CD4-positive, alpha-beta T cell treated with Interleukin-1 beta for 1 hour (primary cell): Measurements from ENCODE around the gene ZNHIT1.
"Not testable (repeated sequence)": the region's sequence is repeated elsewhere in the genome, so short reads cannot be mapped to it uniquely, and the experiment has no call there.

Experiments used
- DNase-seq, 2 donors: peaks; one replicate each; pipeline ENCODE4 v3.0.0-alpha.2; 2020 to 2022

Gene ZNHIT1

DNA sequence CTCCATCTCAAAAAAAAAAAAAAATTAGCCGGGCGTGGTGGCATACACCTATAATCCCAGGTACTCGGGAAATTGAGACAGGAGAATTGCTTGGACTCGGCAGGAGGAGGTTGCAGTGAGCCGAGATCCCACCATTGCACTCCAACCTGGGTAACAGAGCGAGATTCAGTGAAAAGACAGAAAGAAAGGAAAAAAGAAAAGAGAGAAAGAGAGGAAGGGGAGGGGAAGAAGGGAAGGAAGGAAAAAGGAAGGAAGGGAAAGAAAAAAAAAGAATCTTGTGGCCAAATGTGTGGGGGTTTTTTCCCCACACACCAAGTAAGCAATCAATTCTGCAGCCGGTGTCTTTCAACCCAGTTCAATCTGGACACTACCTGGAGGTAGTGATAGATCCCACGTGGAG is 28.9 kb upstream of the ZNHIT1 start:
- no peak for DNase-seq

DNA sequence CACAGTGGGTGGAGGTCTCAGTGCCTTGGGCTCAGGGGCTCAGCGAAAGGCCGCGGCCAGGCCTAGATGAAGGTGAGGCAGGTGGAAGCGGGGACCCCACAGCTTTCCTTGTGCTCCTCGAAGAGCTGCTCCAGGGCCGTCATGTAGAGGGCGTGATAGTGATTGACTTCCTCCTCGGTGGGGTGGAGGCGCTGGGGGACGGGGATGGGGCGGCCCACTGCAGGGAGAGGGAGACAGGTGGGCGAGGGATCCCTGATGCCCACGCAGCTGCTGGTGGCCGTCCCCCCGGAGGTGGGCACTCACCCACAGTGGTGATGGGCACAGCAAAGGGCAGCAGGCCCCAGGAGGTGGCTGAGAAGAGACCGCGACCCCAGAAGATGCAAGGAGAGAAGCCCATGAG is 22.1 kb upstream of the ZNHIT1 start:
- DNase-seq: no peak

DNA sequence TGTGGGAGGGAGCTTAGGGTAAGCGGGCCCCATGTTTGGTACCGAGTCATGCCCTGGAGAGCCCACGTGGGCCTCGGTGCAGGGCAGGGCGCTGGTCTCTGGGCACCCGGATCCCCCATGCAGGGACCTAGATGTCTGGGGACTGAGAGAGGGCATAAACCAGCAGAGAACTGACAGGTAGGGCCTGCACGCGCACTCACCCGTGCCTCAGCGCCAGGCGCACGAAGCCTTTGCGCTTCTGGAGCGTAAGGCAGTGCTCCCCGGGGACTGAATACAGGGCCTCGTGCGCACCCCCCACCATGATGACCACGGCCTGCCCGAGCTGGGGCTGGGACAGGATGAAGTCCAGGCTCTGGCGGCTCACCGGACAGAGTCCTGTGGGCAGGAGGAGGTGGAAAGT is 20.0 kb upstream of the ZNHIT1 start:
- DNase-seq: no peak

DNA sequence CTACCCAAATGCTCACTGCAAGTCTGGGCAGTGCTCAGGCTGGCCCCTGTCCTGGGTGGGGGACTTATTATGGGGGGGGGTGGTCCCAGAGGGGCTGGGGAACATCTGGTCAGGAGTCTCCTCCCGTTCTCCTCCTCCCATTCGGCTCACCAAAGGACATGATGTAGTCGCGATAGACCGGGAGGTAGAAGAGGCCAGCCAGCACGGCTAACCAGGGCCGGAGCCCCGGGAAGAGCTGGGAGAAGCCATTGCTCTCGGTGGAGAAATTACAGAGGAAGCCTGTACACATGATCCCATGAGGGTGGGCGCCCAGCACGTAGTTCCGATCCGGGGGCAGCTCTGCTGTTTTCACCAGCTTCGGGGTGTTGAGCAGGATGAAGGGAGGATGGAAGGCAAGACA is 19.5 kb upstream of the ZNHIT1 start:
- DNase-seq: no peak

DNA sequence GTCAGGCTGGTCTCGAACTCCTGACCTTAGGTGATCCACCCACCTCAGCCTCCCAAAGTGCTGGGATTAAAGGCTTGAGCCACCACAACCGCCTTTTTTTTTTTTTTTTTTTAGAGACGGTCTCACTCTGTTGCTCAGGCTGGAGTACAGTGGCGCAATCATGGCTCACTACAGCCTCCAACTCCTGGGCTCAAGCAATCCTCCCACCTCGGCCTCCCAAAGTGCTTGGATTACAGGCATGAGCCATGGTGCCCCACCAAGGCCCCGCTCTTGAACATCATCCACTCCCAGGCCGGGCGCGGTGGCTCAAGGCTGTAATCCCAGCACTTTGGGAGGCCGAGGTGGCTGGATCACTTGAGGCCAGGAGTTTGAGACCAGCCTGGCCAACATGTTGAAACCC is 18.4 kb upstream of the ZNHIT1 start:
- DNase-seq: not testable (repeated sequence)

DNA sequence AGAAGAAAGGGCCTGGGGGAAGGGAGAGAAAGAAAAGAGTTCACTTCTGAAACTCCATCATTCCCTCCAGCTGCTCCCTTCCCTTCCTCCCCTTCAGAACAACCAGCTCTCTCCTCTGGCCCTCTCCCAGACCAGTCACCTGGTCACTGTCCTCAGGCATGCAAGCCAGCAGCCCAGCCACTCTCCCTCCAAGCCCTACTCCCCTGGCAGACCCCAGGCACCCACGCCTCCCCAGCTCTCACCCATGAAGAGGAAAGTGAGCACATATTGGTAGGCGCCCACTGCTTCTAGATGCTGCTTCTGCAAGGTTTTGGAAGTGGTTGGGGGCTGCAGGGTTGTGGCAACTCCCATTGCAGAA is 17.5 kb upstream of the ZNHIT1 start:
- no peak for DNase-seq

DNA sequence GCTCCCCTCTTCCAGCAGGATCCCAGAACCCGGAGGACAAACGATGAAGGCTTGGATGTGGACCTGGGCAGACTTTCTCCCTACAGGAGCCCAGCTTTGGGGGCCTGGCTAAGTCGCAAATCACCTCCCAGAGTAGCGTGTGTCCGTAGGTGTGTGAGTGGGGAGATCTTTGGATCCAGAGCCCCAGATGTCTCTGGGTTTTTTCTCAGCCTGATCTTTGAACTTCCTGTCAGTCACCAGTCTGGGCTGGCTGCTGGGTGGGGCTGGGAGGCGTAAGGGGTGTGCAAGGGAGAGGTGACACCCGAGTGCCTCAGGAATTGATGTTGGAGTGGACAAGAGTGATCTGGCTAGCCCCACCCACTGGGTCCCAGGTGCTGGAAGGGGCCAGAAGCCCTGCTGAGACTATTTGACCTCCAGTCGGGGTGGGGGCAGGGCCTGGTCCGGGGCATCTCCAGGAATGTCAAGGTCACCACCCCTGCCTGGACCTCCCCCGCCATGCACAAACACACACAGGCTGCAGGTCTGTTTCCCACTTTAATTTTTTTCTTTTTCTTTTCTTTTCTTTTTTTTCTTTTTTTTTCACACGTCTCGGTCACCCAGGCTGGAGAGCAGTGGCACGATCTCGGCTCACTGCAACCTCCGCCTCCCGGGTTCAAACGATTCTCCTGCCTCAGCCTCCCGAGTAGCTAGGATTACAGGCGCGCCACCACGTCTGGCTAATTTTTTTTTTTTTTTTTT is 16.9 kb upstream of the ZNHIT1 start, which contains the start of gene MOGAT3:
Gene MOGAT3 (minus strand): TSS at position 175 of the 738 bp plus-strand sequence. CDS start 182 bp downstream, outside the sequence.
- DNase-seq: no peak

DNA sequence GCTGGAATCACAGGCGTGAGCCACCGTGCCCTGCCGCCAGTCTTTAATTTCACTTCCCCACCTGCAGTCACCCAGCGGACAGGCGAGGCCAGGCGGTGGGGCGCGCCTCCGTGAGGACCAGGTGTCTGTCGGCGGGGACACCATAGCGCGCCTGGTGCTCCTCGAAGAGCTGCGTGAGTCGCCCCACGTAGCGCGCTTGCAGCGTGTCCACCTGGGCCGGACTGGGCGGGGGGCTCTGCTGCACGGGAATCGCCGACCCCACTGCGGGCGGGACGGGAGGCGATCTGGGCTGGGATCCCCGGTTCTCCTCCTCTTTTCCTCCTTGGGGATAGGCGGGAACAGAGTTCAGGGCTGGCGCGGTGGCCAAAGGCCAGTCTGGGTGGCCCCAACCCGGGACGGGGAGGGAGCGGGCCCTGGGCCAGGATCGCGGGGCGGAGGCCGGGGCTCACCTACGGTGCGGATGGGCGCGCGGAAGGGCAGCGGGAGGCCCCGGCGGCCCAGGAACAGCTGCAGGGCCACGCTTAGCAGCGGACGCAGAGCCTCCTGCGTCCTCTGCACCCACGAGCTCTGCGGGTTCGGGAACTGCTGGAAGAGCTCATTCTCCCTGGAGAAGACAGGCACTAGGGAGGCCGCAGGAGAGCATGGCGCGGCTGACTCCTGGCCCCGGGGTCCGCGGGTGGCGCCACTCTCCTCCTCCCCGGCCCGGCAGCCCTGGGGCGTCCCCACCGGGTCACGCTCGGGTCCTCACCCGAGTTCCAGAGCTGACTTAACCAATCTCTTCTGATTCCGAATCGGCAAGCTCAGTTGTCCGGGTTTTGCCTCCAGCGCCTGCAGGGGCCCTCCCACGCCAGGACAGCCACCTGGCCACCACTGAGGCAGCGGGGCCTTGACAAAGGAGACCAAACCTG is 16.0 kb upstream of the ZNHIT1 start:
- peak in 1 of 2 donors; percentile 13 for DNase-seq

DNA sequence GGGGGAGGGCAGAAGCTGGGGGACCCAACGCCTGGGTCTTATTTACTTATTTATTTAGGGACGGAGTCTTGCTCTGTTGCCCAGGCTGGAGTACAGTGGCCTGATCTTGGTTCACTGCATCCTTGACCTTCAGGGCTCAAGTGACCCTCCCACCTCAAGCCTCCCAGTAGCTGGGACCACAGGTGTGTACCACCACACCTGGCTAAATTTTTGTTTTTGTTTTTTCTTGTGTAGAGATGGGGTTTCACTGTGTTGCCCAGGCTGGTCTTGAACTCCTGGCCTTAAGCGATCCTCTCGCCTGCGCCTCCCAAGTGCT is 15.4 kb upstream of the ZNHIT1 start:
- DNase-seq: no peak

DNA sequence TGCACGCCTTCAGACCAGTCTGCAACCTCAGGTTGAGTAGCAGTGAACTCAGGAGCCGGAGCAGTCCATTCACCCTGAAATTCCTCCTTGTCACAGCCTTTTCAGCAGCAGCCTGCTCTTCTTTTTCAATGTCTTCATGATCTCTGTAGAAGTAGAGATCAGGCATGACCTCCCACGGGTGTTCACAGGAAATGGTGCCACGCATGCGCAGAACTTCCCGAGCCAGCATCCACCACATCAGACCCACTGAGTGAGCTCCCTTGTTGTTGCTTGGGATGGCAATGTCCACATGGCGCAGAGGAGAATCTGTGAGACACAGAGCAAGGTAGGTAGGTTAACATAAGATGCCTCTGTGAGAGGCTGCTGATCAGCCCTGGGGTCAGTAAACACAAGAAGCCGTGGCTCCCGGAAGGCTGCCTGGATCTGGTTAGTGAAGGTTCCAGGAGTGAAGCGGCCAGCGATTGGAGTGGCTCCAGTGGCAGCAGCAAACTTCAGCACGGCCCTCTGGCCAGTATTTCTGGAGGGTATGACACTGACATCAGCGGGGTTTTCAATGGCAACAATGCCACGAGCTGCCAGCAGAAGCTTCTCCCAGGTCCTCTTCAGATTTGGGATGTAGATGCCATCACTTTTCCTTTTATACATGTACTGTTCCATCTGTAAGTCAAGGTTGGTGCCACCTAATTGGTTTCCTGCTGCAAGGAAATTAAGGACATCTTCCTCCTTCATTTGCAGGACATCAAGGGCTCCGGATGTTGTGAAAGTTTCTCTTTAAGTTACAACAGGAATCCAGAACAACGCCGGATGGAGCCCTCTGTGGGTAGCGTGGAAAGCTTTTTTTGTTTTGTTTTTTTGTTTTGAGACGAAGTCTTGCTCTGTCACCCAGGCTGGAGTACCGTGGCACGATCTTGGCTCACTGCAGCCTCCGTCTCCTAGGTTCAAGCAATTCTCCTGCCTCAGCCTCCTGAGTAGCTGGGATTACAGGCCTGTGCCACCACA is 13.9 kb upstream of the ZNHIT1 start:
- peak; percentile 13 to 40 for DNase-seq

DNA sequence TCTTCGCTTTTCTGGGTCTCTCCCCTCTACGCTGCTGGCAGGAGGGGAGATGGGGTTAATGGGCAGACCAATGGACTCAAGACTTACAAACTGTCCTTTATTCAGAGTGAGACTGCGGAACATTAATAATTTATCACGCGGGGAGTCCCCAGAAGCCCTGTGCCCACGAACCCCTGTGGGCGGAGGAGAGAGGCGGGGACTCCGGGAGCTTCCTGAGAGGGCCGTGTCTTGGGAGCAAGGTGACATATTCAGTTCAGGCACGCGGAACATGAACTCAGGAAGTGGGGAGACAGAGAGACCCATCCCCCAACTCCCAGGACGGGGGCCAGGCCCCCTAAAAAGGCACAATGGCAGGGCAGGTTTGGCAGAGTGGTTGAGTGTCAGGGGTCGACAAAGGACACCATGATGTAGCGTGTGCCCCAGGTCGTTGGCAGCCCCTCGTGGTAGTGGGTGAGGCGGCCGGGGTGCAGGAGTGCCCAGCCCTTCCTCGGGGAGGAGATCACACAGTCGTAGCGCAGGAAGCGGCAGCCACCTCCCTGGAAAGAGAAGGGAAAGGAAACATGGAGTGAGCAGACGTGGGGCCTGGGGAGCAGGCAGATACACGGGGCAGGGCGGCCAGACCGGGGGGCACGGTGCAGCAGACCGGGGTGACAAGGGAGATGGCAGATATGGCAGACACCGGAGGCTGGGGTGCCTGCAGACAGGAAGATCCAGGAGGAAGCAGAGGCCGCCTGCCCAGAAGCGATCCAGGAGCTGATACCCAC is 11.9 kb upstream of the ZNHIT1 start:
- DNase-seq: no peak

DNA sequence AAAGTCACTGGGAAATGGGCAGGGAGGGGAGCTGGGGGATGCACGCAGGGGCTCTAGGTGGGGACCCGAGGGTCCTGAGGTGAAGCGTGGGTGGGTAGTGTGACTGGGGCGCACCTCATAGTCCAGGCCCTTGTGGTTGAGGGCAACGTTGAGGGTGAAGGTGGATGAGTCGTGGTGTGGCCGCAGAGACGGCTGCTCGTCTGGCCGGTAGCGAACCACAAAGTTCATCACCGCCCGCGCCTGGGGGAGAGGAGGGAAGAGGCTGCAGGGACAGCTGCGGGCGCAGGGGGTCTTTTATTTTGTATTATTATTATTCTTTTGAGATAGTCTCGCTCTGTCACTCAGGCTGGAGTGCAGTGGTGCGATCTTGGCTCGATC is 11.3 kb upstream of the ZNHIT1 start:
- DNase-seq: no peak

DNA sequence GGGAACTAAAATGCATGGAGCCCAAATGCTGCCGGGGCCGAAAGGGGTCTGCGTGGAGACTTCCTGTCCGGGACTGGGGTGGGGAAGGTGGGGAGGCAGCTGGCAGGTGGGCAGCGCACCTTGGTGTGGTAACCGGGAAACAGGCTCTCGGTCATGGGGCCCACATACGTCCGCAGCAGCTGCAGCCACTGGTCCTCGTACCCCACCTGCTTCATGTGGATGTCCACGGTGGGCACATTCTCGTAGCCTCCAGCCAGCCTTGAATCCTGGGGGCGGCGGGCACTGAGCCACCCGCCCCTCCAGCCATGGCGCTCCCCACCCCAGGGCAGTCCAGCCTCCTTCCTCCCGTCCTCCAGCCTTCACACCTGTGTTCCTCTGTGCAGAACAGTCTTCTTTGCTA is 10.5 kb upstream of the ZNHIT1 start:
- DNase-seq: no peak

DNA sequence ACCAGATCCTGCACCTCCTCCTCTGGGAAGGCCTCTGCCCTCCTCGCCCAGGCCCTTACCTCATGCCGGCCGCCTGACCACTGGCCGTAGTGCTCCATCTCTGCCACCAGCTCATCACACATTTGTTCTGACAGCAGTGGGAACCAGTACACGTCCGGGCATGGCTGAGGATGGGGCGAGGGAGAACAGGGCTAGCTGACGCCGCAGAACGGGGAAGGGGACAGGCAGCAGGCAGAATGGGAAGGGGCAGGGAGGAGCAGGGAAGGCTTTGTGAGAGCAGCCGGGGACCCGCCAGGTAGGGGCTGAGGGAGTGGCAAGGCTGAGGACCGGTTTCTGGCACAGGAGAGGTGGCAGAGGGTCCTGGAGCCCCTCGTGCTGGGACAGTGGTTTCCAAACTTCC is 9.2 kb upstream of the ZNHIT1 start:
- DNase-seq: no peak

DNA sequence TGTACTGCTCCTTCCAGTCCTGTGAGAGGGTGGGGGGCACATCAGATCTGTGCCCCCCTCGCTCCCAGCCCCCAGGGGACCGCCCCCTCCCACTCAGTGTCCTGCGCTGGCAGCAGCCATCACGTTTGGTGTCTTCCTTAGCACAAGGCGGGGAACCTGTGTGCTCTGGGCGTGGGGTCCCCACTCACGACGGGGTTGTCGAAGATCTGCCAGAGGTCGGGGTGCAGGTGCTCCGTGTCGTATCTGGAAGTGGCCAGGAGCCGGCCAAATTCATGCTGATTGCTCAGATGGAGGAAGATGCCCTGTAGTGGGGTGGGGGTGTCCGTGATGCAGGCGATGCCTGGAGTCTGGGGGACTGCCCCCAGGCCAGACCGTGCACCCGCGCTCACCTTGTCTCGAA is 7.8 kb upstream of the ZNHIT1 start:
- DNase-seq: no peak

DNA sequence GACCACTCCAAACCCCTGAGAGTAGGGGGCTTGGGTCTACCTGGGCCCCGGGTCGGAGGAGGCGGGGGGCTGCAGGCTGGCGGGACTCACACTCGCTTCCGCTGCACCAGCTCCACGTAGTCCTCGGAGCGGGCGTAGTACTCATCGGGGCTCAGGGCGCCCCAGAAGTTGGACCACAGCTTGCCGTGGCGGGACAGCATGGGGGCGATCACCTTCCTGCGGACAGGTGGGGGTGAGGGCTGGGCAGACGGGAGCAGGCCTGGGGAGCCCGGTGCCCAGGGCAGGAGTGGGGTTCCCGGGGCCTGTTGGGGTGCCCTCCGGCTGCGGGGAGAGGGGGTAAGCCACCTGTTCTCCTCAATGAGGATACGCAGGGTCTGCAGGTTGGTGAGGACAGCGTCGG is 6.5 kb upstream of the ZNHIT1 start:
- no peak for DNase-seq

DNA sequence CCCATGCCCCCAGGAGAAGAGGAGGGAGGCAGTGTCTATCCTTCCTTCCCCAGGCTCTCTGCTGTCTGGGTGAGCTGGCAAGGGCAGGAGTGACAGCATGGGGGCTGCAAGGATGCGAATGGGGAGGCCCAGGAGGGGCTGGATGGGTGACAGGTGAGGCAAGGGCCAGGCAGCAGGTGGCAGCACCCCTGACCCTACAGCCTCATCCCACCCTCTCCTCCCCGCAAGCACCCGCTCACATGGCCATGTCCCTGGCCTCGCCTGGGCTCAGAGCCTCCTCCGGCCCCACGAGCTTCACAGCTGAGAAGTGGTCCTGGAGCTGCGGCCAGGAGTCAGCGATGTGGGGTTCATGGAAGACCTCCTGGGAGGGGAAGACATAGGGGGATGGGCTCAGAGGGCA is 6.0 kb upstream of the ZNHIT1 start:
- DNase-seq: no peak

DNA sequence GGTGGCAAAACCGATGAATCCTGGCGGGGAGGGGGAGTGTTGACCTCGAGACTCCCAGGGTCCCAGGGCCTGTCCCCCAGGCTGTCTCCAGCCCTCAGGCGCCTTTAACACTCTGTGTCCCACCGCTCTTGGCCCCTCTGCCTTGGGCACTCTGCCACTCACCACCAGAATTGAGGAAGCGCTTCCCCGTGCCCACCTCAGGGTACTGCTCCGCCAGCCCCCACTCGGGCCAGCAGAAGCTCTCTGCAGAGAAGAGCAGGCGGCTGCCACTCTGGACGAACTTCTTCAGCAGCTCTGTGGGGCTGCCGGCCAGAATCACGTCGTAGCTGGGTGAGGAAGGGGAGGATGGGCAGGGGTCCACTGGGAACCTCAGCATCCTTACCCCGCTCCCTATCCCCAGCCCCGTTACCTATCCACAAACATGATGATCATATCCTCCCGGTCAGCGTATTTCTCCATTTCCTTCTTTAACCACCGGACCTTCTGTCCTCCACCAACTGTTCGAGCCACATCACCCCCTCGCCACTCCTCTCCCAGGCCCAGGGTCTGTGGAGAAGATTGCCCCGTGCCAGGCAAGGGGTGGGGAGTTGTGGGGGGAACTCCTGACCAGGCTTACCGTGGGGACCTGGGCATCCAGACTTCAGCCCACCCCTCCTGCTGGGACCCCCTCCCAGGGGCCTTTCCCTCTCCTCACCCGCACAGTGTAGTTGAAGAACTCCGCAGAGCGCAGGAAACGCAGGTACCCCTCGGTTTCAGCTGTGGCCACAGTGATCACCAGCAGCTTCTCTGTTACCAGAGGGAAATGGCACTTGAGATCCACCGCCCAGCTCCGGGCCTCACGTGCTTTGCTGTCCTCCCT is 1.7 kb upstream of the ZNHIT1 start:
- no peak for DNase-seq

DNA sequence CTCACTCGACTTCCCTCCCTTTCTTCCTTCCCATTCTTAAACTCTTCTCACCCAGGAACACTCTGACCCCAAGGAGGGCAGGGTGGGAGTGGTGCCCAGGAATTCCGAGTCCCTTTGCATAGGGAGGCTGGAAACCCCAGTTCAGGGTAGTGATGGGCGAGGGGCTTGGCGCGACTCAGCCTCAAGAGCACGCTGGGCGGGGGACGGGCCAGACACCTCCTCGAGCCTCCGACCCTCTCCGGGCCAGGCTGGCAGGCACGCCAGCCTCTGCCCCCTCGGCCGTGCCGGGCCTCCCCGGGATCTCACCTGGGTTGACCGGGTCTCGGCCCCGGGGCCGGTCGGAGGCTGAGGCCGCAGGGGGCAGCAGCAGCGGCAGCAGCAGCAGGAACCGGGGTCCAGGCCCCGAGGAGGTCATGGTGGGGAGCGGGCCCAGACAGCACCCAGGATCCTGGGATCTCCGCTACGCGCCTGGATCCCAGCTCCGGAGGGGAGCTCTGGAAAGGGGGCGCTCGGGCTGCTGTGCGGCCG is 1.0 kb upstream of the ZNHIT1 start:
- DNase-seq: no peak

DNA sequence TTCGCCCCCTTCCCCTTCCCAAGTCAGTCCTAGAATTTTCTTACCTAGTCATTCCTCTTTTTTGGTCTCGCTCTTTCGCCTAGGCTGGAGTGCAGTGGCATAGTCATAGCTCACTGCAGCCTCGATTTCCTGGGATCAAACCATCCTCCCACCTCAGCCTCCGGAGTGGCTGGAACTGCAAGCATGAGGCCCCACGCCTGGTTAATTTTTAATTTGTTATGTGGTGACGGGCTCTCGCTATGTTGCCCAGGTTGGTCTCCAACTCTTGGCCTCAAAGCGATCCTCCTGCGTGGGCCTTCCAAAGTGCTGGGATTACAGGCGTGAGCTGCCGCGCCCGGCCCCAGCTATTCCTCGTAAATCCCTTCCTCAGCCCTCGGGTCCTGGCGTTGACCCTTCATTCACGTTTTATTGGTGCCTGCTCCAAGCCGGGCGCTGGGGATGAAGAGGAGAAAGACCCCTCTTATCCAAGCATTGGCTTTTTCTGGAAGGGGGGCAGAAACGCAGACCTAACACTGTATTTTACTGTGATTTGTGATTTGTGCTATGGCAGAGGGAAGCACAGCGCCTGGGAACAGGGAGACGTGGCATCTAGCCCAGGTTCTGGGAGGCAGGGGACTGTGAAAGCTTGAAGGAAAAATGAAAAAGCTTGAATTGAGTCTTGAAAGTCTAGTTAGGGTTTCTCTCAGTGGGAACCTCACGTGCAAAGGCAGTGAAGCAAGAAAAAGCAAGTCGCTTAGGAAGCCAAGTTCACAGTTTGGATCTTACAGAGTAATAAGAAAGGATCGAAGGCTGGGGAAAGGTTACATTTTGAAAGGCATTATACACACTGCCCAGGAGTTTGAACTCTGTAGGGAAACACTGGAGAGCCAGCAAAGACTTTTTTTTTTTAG is 516 bp downstream of the ZNHIT1 start:
- DNase-seq: no peak
